Breast epithelium (tissue), 4 donors: Measurements from ENCODE around the gene NDUFAF5. TPM values are rescaled to one million over a fixed set of nuclear protein-coding genes. Genes with fewer than 3 reads are reported as not detected.

Source experiments
- DNase-seq, 2 donors: peaks; one replicate each; pipeline ENCODE4 v3.0.0-alpha.2; 2019; ENCODE audit warnings: low spot score in 2 of 2
- H3K27ac ChIP-seq, 2 donors: fragments of 200-600 bp; sonication (generic) in 1 of 2; one replicate each; pipeline ENCODE4 v1.5.1; 2016 to 2019; ENCODE audit warnings: mild to moderate bottlenecking in 1 of 2
- H3K27me3 ChIP-seq, 2 donors: fragments of 200-600 bp; sonication (generic) in 1 of 2; one replicate each; pipeline versions ENCODE4 v1.5.1 to v1.6.0; 2017 to 2019; ENCODE audit warnings: control low read depth in 1 of 2, mild to moderate bottlenecking in 1 of 2
- H3K36me3 ChIP-seq: fragments of 200-600 bp; one replicate; pipeline ENCODE4 v1.5.1; 2019
- H3K4me1 ChIP-seq, 2 donors: fragments of 200-600 bp; sonication (generic); one replicate each; pipeline ENCODE4 v1.5.1; 2016 to 2019; ENCODE audit warnings: control low read depth in 1 of 2
- H3K4me3 ChIP-seq, 3 donors: fragments of 200-600 bp; sonication (generic); 1 replicate in 2 of 3; 2 replicates in 1 of 3; pipeline ENCODE4 v1.5.1; 2016 to 2019; ENCODE audit warnings: mild to moderate bottlenecking in 3 of 3, moderate library complexity in 2 of 3
- H3K9me3 ChIP-seq, 2 donors: fragments of 200-600 bp; sonication (generic) in 1 of 2; one replicate each; pipeline ENCODE4 v1.5.1; 2016 to 2019; ENCODE audit warnings: control low read depth in 1 of 2
- CTCF ChIP-seq, 3 donors: fragments of 450-650 bp; IDR thresholded peaks; one replicate each; pipeline ENCODE4 v1.5.1; 2016 to 2017; ENCODE audit warnings: antibody characterized with exemption in 3 of 3, mild to moderate bottlenecking in 3 of 3, moderate library complexity in 3 of 3
- POLR2A ChIP-seq: fragments of 450-650 bp; IDR thresholded peaks from one replicate; pipeline ENCODE4 v1.6.1; 2016; ENCODE audit warnings: antibody characterized with exemption, mild to moderate bottlenecking, moderate library complexity
- POLR2AphosphoS5 ChIP-seq, 3 donors: sonication (generic); formaldehyde crosslinking; IDR thresholded peaks; one replicate each; pipeline ENCODE4 v1.6.1; 2017; ENCODE audit warnings: antibody characterized with exemption in 3 of 3
- intact Hi-C: fragments of 100-400 bp; cut with DNase I; formaldehyde crosslinking; loops from one replicate; pipeline ENCODE4 v1.15.1; 2023; ENCODE audit warnings: low total_unique reads
- total RNA-seq, 3 donors: library from RNA; depleted of rRNA; stranded (reverse); fragments of >200 nt; gene quantifications; one replicate each; pipeline ENCODE4 v1.1.0, GENCODE V29; 2016

The NDUFAF5 gene
- total RNA-seq, 3 donors from 2014 or later: 15.7 to 20.5 (median 17.0) TPM

DNA sequence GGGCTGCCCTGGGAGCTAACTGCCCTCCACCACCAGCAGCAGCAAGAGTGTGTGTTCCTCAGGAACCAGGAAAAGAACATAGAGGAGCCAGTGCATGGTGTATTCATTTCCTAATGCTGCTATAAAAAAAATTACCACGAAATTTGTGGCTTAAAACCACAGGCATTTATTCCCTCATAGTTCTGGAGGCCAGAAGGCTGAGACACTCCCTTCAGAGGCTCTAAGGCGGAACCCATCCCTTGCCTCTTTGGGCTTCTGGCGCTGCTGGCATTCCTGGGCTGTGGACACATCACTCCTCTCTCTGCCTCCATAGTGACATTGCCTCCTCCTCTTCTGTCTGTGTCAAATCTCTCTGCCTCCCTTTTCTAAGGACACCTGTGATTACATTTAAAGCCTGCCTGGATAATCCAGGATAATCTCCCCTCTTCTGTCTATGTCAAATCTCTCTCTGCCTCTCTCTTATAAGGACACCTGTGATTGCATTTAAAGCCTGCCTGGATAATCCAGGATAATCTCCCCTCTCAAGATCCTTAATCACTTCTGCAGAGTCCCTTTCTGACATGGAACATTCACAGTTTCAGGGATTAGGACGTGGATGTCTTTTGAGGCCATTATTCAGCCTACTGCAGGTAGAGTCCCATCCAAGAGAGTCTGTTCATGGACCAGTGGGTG lies 54.7 kb downstream of the NDUFAF5 start:
- Histone ChIP-seq H3K4me3 (no peak overlapping the region), H3K4me1 (no peaks in the 10 kb centered on the region), H3K27me3 (no peaks in the 10 kb centered on the region), H3K27ac (no peak overlapping the region), H3K36me3 (no peaks in the 10 kb centered on the region), H3K9me3 (no peaks in the 10 kb centered on the region)
- TF ChIP-seq CTCF (IDR thresholded peaks at IDR 0.05): no peak
- no peak for TF ChIP-seq POLR2A
- peak in 1 of 2 donors; percentile 37 for DNase-seq
- intact Hi-C loops: no loop called here

DNA sequence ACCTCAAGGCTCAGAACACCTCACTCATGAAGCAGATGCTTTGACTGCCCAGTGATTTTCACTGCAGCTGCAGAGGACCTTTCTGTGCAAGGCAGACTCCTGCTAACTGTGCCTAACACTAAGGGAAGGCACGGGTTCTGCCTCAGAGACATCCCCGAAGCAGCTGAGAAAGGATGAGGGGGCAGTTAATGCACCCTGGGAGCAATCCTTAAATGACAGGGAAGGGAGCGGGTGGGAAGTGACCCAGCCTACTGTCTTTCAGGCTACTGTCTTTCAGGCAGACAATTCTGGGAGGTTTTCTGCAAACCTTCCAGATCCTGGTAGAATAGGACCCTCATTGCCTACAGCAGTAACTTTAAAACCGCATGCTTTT lies 55.3 kb downstream of the NDUFAF5 start:
- Histone ChIP-seq H3K4me1 (no peaks in the 10 kb centered on the region), H3K27ac (no peak overlapping the region)

DNA sequence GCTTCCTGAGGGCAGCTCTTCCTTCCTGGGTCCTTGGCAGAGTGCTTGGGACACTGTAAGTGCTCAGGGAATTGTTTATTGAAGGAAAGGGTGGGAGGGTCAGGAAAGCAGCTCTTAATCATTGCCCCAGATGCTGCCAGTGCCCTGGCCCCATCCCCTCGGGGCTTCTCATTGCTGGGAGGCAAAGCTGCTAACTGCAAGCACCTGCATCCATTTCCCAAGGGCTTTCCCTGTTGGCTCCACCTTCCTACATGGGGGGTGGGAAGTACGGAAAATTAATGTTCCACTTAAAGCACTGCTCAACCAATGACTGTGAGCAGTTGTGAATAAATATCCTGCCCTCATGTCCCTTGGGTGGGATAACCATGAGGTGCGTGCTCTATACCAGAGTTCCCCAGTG lies 56.4 kb downstream of the NDUFAF5 start:
- Histone ChIP-seq H3K4me1 (no peaks in the 10 kb centered on the region), H3K4me3 (no peak overlapping the region), H3K27ac (no peak overlapping the region), H3K27me3 (no peaks in the 10 kb centered on the region), H3K9me3 (no peaks in the 10 kb centered on the region), H3K36me3 (no peaks in the 10 kb centered on the region)
- intact Hi-C loops: no loop called here
- TF ChIP-seq POLR2A: no peak
- TF ChIP-seq CTCF (IDR thresholded peaks at IDR 0.05): no peak
- no peak for TF ChIP-seq POLR2AphosphoS5 (IDR thresholded peaks at IDR 0.05)
- no peak for DNase-seq

More for the DNA sequence above, 55.3 kb downstream of the NDUFAF5 start:
- no peak for DNase-seq
- Histone ChIP-seq H3K27me3 (no peaks in the 10 kb centered on the region), H3K9me3 (no peaks in the 10 kb centered on the region), H3K4me3 (no peak overlapping the region), H3K36me3 (no peaks in the 10 kb centered on the region)
- TF ChIP-seq POLR2A (no peak), CTCF (IDR thresholded peaks at IDR 0.05) (no peak), POLR2AphosphoS5 (IDR thresholded peaks at IDR 0.05) (no peak)
- intact Hi-C loops: no loop called here

GRCh38 chr20:13844296-13844695 lies 59.5 kb downstream of the NDUFAF5 start:
- H3K4me3 ChIP-seq: no peak overlapping the region
- H3K27ac ChIP-seq: no peak overlapping the region
- DNase-seq: no peak
- H3K27me3 ChIP-seq: no peaks in the 10 kb centered on the region
- H3K9me3 ChIP-seq: no peaks in the 10 kb centered on the region
- intact Hi-C loops: no loop called here
- H3K4me1 ChIP-seq: no peaks in the 10 kb centered on the region
- no peak for TF ChIP-seq POLR2AphosphoS5 (IDR thresholded peaks at IDR 0.05)
- TF ChIP-seq CTCF (IDR thresholded peaks at IDR 0.05): no peak
- no peak for TF ChIP-seq POLR2A
- no peaks in the 10 kb centered on the region for H3K36me3 ChIP-seq

DNA sequence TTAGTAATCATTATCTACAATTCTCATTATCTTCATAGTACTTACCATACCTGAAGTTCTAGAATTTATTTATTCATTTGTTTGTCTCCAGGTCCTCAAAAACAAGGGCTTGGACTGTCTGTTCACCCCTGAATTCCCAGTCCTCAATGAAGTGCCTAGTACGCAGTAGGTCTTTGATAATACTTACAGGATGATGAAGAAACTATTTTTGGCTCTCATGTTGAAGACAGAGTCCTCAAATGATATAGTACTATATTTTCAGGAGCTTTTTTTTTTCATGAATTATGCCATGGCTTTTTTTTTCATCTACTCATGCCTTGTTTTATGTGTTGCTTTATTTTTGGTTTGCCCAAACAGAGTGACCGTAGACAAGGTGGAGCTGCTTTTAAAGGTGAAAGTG lies 66.5 kb downstream of the NDUFAF5 start:
- Histone ChIP-seq H3K27me3 (no peaks in the 10 kb centered on the region), H3K4me3 (no peak overlapping the region), H3K4me1 (no peaks in the 10 kb centered on the region), H3K27ac (no peak overlapping the region), H3K36me3 (no peaks in the 10 kb centered on the region), H3K9me3 (no peaks in the 10 kb centered on the region)
- no peak for DNase-seq
- TF ChIP-seq POLR2A (no peak), CTCF (IDR thresholded peaks at IDR 0.05) (no peak), POLR2AphosphoS5 (IDR thresholded peaks at IDR 0.05) (no peak)
- intact Hi-C loops: no loop called here
